ENCODE results near the gene PDE8B. TPM values are rescaled to one million over a fixed set of nuclear protein-coding genes. Genes with fewer than 3 reads are reported as not detected.

Gene PDE8B
- total RNA-seq, 1 experiment from 2014 or later = 0.07 TPM

- H3K9me3 ChIP-seq (ENCODE audit: control insufficient read depth, low read depth, low read length) = no peaks in the 10 kb centered on the region
- Mint-ChIP-seq H3K36me3 (ENCODE audit: insufficient read depth in 1 of 3, low read depth in 3 of 3) (no peaks in the 10 kb centered on the region), H3K9me3 (no peaks in the 10 kb centered on the region), H3K4me1 (no peaks in the 10 kb centered on the region), H3K27me3 (ENCODE audit: low read depth) (no peaks in the 10 kb centered on the region; the same call in 1 of the 2 replicates), H3K4me3 (no peak overlapping the region), H3K27ac (no peak overlapping the region)
- no peaks in the 10 kb centered on the region for H3K23me2 ChIP-seq (ENCODE audit: insufficient read length, low read depth, low read length, poor library complexity, severe bottlenecking)
- H3K79me2 ChIP-seq (ENCODE audit: insufficient read depth, low read length) = no peaks in the 10 kb centered on the region
- no peak overlapping the region for H3K4me2 ChIP-seq (ENCODE audit: insufficient read depth, insufficient read length, low read length)
- H4K5ac ChIP-seq (ENCODE audit: insufficient read length, low read depth, low read length) = no peak overlapping the region
- H3K27me3 ChIP-seq (ENCODE audit: insufficient read depth, low read length) = no peaks in the 10 kb centered on the region
- no peak overlapping the region for H2BK20ac ChIP-seq (ENCODE audit: low read depth, low read length, poor library complexity, severe bottlenecking)
- H3K18ac ChIP-seq (ENCODE audit: insufficient read length, low read depth, low read length) = no peak overlapping the region
- no peak overlapping the region for H3T11ph ChIP-seq (ENCODE audit: low read length)
- no peak overlapping the region for H2AK5ac ChIP-seq (ENCODE audit: insufficient read length, low read length)
- H2BK120ac ChIP-seq (ENCODE audit: low read depth, low read length, poor library complexity, severe bottlenecking) = no peak overlapping the region
- no peak overlapping the region for H4K91ac ChIP-seq (ENCODE audit: insufficient read length, low read depth, low read length)
- H3K23ac ChIP-seq (ENCODE audit: insufficient read length, low read depth, low read length) = no peak overlapping the region
- H4K8ac ChIP-seq (replicated peaks; ENCODE audit: insufficient read length, low read depth, low read length) = no peak overlapping the region
- no CpG with 5 or more reads among the region's 5 CpGs for WGBS (ENCODE audit: extremely low coverage, insufficient read length, low lambda C conversion rate)
- no peak overlapping the region for H2BK15ac ChIP-seq (ENCODE audit: low read depth, low read length)
- no peak for DNase-seq
- TF ChIP-seq, protein P1, sequence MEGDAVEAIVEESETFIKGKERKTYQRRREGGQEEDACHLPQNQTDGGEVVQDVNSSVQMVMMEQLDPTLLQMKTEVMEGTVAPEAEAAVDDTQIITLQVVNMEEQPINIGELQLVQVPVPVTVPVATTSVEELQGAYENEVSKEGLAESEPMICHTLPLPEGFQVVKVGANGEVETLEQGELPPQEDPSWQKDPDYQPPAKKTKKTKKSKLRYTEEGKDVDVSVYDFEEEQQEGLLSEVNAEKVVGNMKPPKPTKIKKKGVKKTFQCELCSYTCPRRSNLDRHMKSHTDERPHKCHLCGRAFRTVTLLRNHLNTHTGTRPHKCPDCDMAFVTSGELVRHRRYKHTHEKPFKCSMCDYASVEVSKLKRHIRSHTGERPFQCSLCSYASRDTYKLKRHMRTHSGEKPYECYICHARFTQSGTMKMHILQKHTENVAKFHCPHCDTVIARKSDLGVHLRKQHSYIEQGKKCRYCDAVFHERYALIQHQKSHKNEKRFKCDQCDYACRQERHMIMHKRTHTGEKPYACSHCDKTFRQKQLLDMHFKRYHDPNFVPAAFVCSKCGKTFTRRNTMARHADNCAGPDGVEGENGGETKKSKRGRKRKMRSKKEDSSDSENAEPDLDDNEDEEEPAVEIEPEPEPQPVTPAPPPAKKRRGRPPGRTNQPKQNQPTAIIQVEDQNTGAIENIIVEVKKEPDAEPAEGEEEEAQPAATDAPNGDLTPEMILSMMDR (conservative IDR thresholded peaks at IDR 0.05) = no peak
- H3K79me1 ChIP-seq (ENCODE audit: insufficient read depth, low read depth, low read length, poor library complexity, severe bottlenecking) = no peaks in the 10 kb centered on the region
- H2BK5ac ChIP-seq (ENCODE audit: insufficient read length, low read length) = no peak overlapping the region
- no peak overlapping the region for H3K14ac ChIP-seq (ENCODE audit: insufficient read depth, low read length)
- no peaks in the 10 kb centered on the region for H3K4me1 ChIP-seq (ENCODE audit: insufficient read depth, low read length)
- no peak overlapping the region for H3K9ac ChIP-seq (ENCODE audit: extremely low read depth, insufficient read length, low read length)
- H2BK12ac ChIP-seq (ENCODE audit: insufficient read length, low read depth, low read length) = no peak overlapping the region
- H2AFZ ChIP-seq (ENCODE audit: low read length) = no peak overlapping the region
- H3K4ac ChIP-seq (ENCODE audit: low read depth, low read length) = no peak overlapping the region
- H3K56ac ChIP-seq (ENCODE audit: insufficient read length, low read depth, low read length) = no peak overlapping the region
- H3K27ac ChIP-seq (ENCODE audit: insufficient read length, low read depth, low read length) = no peak overlapping the region
- no peaks in the 10 kb centered on the region for H4K20me1 ChIP-seq (ENCODE audit: control insufficient read depth, insufficient read depth, insufficient read length)
These were observed 157.9 kb downstream of the PDE8B start for GRCh38 chr5:77368367-77368766.
